SK-N-SH treated with all-trans-retinoic acid at 6 μM for 48 hours (cell line): ENCODE results near the gene FAM174C.

ENCODE experiments used
- ARNTL ChIP-seq: fragments of 450-650 bp; formaldehyde crosslinking; IDR thresholded peaks from 2 replicates; pipeline ENCODE4 v1.5.0; 2020; ENCODE audit warnings: low read depth, mild to moderate bottlenecking, moderate library complexity, borderline replicate concordance
- GLIS3 ChIP-seq: fragments of 250-450 bp; sonication (Bioruptor Pico); IDR thresholded peaks from 2 replicates; pipeline ENCODE4 v1.5.0; 2020; ENCODE audit warnings: mild to moderate bottlenecking, moderate library complexity
- PPARA ChIP-seq: fragments of 250-450 bp; sonication (Bioruptor Pico); IDR thresholded peaks from 2 replicates; pipeline ENCODE4 v1.5.0; 2020; ENCODE audit warnings: mild to moderate bottlenecking, borderline replicate concordance
- RARB ChIP-seq: fragments of 250-450 bp; sonication (Bioruptor Pico); IDR thresholded peaks from 2 replicates; pipeline ENCODE4 v1.8.0; 2021; ENCODE audit warnings: mild to moderate bottlenecking, moderate library complexity
- TCF4 ChIP-seq: fragments of 250-450 bp; sonication (Bioruptor Pico); IDR thresholded peaks from 2 replicates; pipeline ENCODE4 v1.8.0; 2021; ENCODE audit warnings: mild to moderate bottlenecking, moderate library complexity, borderline replicate concordance
- ZFP3 ChIP-seq: fragments of 250-450 bp; sonication (Bioruptor Pico); IDR thresholded peaks from 2 replicates; pipeline ENCODE4 v1.5.0; 2020; ENCODE audit warnings: mild to moderate bottlenecking, moderate library complexity
- ZNF565 ChIP-seq: fragments of 450-650 bp; formaldehyde crosslinking; conservative IDR thresholded peaks from 2 replicates; pipeline ENCODE4 v1.5.0; 2020; ENCODE audit warnings: low read depth, mild to moderate bottlenecking, moderate library complexity
- TF ChIP-seq, protein P1 (sequence below): fragments of 250-450 bp; sonication (Bioruptor Pico); IDR thresholded peaks from 2 replicates; pipeline ENCODE4 v1.5.1; 2020; ENCODE audit warnings: low read depth, mild to moderate bottlenecking, moderate library complexity
- TF ChIP-seq, protein P2 (sequence below): fragments of 250-450 bp; sonication (Bioruptor Pico); IDR thresholded peaks from 2 replicates; pipeline ENCODE4 v1.8.0; 2021; ENCODE audit warnings: low read depth, mild to moderate bottlenecking, moderate library complexity, borderline replicate concordance
- TF ChIP-seq, protein P3 (sequence below): fragments of 250-450 bp; sonication (Bioruptor Pico); IDR thresholded peaks from 2 replicates; pipeline ENCODE4 v1.5.0; 2020; ENCODE audit warnings: mild to moderate bottlenecking, moderate library complexity

DNA sequence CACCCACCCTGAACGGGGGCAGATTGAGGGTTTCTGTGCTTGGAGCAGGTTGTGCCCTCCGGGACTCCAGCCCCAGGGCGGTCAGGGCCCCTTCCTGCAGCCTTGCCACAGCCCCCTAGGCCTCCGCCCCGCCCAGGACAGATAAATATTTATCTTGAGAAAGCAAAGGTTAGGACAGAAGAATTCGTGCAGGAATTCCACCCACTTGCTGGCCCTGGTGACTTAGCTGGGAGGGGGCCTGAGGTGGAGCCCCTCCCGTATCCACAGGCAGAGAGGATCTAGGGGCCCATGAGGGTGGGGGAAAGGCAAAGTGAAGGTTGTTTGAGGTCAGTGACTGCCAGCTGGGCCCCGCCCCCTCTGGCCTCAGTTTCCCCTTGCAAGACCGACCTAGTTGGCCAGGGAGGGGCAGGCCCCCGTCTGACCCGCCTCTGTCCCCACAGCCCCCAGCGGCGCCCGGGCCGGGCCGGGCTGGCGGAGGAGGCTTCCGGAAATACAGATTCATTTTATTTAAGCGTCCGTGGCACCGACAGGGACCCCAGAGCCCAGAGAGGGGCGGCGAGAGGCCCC lies 21.7 kb upstream of the FAM174C start:
- TF ChIP-seq ZNF565 (CRISPR knock-in tag) = no peak
- TF ChIP-seq ARNTL (CRISPR knock-in tag) = no peak
- 0 out of 2 replicates have a peak, but pooled peaks have one; percentile 24 for TF ChIP-seq ZFP3 (CRISPR knock-in tag)
- TF ChIP-seq, protein P1, sequence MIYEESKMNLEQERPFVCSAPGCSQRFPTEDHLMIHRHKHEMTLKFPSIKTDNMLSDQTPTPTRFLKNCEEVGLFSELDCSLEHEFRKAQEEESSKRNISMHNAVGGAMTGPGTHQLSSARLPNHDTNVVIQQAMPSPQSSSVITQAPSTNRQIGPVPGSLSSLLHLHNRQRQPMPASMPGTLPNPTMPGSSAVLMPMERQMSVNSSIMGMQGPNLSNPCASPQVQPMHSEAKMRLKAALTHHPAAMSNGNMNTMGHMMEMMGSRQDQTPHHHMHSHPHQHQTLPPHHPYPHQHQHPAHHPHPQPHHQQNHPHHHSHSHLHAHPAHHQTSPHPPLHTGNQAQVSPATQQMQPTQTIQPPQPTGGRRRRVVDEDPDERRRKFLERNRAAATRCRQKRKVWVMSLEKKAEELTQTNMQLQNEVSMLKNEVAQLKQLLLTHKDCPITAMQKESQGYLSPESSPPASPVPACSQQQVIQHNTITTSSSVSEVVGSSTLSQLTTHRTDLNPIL (CRISPR knock-in tag) = no peak
- no peak for TF ChIP-seq PPARA (CRISPR knock-in tag)
- TF ChIP-seq GLIS3 (CRISPR knock-in tag) = no peak
- no peak for TF ChIP-seq TCF4
- TF ChIP-seq RARB = no peak
- TF ChIP-seq, protein P2, sequence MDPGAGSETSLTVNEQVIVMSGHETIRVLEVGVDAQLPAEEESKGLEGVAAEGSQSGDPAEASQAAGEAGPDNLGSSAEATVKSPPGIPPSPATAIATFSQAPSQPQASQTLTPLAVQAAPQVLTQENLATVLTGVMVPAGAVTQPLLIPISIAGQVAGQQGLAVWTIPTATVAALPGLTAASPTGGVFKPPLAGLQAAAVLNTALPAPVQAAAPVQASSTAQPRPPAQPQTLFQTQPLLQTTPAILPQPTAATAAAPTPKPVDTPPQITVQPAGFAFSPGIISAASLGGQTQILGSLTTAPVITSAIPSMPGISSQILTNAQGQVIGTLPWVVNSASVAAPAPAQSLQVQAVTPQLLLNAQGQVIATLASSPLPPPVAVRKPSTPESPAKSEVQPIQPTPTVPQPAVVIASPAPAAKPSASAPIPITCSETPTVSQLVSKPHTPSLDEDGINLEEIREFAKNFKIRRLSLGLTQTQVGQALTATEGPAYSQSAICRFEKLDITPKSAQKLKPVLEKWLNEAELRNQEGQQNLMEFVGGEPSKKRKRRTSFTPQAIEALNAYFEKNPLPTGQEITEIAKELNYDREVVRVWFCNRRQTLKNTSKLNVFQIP = no peak
- TF ChIP-seq, protein P3, sequence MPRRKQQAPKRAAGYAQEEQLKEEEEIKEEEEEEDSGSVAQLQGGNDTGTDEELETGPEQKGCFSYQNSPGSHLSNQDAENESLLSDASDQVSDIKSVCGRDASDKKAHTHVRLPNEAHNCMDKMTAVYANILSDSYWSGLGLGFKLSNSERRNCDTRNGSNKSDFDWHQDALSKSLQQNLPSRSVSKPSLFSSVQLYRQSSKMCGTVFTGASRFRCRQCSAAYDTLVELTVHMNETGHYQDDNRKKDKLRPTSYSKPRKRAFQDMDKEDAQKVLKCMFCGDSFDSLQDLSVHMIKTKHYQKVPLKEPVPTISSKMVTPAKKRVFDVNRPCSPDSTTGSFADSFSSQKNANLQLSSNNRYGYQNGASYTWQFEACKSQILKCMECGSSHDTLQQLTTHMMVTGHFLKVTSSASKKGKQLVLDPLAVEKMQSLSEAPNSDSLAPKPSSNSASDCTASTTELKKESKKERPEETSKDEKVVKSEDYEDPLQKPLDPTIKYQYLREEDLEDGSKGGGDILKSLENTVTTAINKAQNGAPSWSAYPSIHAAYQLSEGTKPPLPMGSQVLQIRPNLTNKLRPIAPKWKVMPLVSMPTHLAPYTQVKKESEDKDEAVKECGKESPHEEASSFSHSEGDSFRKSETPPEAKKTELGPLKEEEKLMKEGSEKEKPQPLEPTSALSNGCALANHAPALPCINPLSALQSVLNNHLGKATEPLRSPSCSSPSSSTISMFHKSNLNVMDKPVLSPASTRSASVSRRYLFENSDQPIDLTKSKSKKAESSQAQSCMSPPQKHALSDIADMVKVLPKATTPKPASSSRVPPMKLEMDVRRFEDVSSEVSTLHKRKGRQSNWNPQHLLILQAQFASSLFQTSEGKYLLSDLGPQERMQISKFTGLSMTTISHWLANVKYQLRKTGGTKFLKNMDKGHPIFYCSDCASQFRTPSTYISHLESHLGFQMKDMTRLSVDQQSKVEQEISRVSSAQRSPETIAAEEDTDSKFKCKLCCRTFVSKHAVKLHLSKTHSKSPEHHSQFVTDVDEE (CRISPR knock-in tag) = no peak
